A673 (cell line): ENCODE measurements around the gene EFL1. TPM values are rescaled to one million over a fixed set of nuclear protein-coding genes. Genes with fewer than 3 reads are reported as not detected.

Source experiments
- BruUV-seq: library from RNA; stranded (reverse); fragments of 400-500 nt; replicated peaks from 2 replicates; lab custom pipeline; 2021; lab: Mats Ljungman, UMichigan
- CTCF ChIA-PET: fragments of 300-600 bp; sonication (Branson Sonifier 250); formaldehyde crosslinking; loops from one replicate; lab custom pipeline; 2022; ENCODE audit warnings: antibody characterized with exemption; lab: Charles Lee
- POLR2A ChIA-PET: fragments of 300-600 bp; sonication (Branson Sonifier 250); formaldehyde crosslinking; loops from one replicate; lab custom pipeline; 2022; ENCODE audit warnings: antibody characterized with exemption; ENCODE audit not compliant: low non-redundant PET; lab: Charles Lee
- DNase-seq: peaks from one replicate; pipeline ENCODE4 v3.0.0-alpha.2; 2015; ENCODE audit warnings: low spot score
- H3K27ac ChIP-seq: fragments of 200-600 bp; sonication (generic); 2 replicates; pipeline ENCODE4 v1.5.1; 2016; ENCODE audit warnings: mixed run types, low read depth, mild to moderate bottlenecking, mixed read lengths, antibody characterized with exemption, low read length; ENCODE audit not compliant: poor library complexity, severe bottlenecking
- H3K27me3 ChIP-seq: fragments of 200-600 bp; sonication (generic); replicated peaks from 2 replicates; pipeline ENCODE4 v1.6.1; 2017; ENCODE audit warnings: mixed run types, low read depth, mild to moderate bottlenecking, mixed read lengths, antibody characterized with exemption, low read length; ENCODE audit not compliant: insufficient read depth, poor library complexity
- H3K36me3 ChIP-seq: fragments of 200-600 bp; sonication (generic); 2 replicates; pipeline ENCODE4 v1.6.1; 2016; ENCODE audit warnings: mixed run types, mild to moderate bottlenecking, mixed read lengths, antibody characterized with exemption, low read length; ENCODE audit not compliant: insufficient read depth, poor library complexity, severe bottlenecking
- H3K4me1 ChIP-seq: fragments of 200-600 bp; sonication (generic); 2 replicates; pipeline ENCODE4 v1.6.1; 2017; ENCODE audit warnings: mixed run types, mild to moderate bottlenecking, mixed read lengths, antibody characterized with exemption, low read length; ENCODE audit not compliant: insufficient read depth, poor library complexity, severe bottlenecking
- H3K4me3 ChIP-seq: fragments of 200-600 bp; sonication (generic); 2 replicates; pipeline ENCODE4 v1.5.1; 2016; ENCODE audit warnings: low read depth, mixed run types, mild to moderate bottlenecking, mixed read lengths, low read length; ENCODE audit not compliant: poor library complexity, severe bottlenecking
- H3K9me3 ChIP-seq: fragments of 200-600 bp; sonication (generic); 2 replicates; pipeline ENCODE4 v1.6.1; 2016; ENCODE audit warnings: mixed run types, low read depth, mild to moderate bottlenecking, mixed read lengths, antibody characterized with exemption, low read length; ENCODE audit not compliant: poor library complexity, severe bottlenecking
- EZH2 ChIP-seq: fragments of 200-600 bp; sonication (generic); IDR thresholded peaks from 2 replicates; pipeline ENCODE4 v1.6.1; 2017; ENCODE audit warnings: borderline replicate concordance, low read depth, mild to moderate bottlenecking, mixed read lengths, antibody characterized with exemption, low read length; ENCODE audit not compliant: poor library complexity, severe bottlenecking
- intact Hi-C: fragments of 100-400 bp; cut with micrococcal nuclease; formaldehyde crosslinking; loops from one replicate; pipeline ENCODE4 v1.10.0; 2022; ENCODE audit not compliant: unreplicated experiment
- total RNA-seq: library from RNA; stranded (reverse); gene quantifications from 2 replicates; pipeline ENCODE4 v1.2.3, GENCODE V29; 2021
- TF ChIP-seq, protein P1 (sequence below): fragments of 300-800, 200-600 bp; sonication (generic); conservative IDR thresholded peaks from 2 replicates; pipeline ENCODE4 v1.5.1; 2017; ENCODE audit warnings: low read depth, mild to moderate bottlenecking, antibody characterized with exemption, low read length, moderate library complexity, mixed read lengths

The EFL1 gene
- total RNA-seq, 1 experiment from 2014 or later, result 26.1 TPM

DNA sequence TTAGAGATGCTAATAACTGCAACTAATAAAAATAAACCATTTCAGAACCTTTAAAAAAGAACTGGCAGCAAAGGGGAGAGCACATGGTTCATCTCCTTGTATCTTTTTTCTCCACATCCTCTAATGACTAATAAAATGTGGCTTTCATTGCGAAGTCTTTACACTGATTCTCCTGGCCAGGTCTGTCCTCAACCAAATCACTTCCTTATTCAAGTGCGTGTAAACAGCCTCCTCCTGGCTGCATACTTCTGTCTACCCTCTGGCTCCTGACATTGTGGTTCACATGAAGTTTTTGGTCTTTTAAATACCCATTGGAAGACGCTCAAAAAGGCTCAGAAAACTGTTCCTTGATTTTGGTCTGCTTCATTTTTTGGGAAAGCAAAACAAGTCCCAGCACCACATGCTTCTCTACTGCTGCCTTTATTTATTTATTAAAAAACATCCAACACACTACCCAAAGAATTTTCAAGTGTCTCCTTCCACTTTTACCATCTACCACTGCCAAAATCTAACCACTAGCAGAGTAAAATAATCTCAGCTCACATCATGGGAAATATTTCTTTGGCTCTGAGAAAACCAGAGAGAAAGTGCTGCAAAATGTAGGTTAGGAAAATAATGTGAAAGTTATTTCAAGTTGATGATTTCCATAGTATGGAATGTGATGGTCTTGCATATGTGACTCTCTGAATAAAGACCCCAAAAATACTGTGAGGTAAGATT, 85.1 kb downstream of the EFL1 start:
- Histone ChIP-seq H3K4me3 (no peak overlapping the region), H3K9me3 (no peaks in the 10 kb centered on the region), H3K27ac (no peak overlapping the region), H3K36me3 (no peaks in the 10 kb centered on the region), H3K27me3 (no peaks in the 10 kb centered on the region), H3K4me1 (no peaks in the 10 kb centered on the region)
- no peak for DNase-seq
- intact Hi-C loops, result no loop called here
- no TSS peak for BruUV-seq
- POLR2A ChIA-PET, result no interaction called here
- CTCF ChIA-PET, result no interaction called here
- TF ChIP-seq, protein P1, sequence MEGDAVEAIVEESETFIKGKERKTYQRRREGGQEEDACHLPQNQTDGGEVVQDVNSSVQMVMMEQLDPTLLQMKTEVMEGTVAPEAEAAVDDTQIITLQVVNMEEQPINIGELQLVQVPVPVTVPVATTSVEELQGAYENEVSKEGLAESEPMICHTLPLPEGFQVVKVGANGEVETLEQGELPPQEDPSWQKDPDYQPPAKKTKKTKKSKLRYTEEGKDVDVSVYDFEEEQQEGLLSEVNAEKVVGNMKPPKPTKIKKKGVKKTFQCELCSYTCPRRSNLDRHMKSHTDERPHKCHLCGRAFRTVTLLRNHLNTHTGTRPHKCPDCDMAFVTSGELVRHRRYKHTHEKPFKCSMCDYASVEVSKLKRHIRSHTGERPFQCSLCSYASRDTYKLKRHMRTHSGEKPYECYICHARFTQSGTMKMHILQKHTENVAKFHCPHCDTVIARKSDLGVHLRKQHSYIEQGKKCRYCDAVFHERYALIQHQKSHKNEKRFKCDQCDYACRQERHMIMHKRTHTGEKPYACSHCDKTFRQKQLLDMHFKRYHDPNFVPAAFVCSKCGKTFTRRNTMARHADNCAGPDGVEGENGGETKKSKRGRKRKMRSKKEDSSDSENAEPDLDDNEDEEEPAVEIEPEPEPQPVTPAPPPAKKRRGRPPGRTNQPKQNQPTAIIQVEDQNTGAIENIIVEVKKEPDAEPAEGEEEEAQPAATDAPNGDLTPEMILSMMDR, result no peak
- no peak for TF ChIP-seq EZH2

GRCh38 chr15:82176542-82176941, 86.0 kb downstream of the EFL1 start:
- BruUV-seq, result no TSS peak
- intact Hi-C loops, result no loop called here
- ChIA-PET CTCF (no interaction called here), POLR2A (no interaction called here)
- H3K4me3 ChIP-seq, result no peak overlapping the region
- no peaks in the 10 kb centered on the region for H3K36me3 ChIP-seq
- H3K4me1 ChIP-seq, result no peaks in the 10 kb centered on the region
- H3K27me3 ChIP-seq, result no peaks in the 10 kb centered on the region
- DNase-seq, result no peak
- no peaks in the 10 kb centered on the region for H3K9me3 ChIP-seq
- TF ChIP-seq EZH2, result no peak
- TF ChIP-seq, protein P1, result no peak
- H3K27ac ChIP-seq, result no peak overlapping the region

DNA sequence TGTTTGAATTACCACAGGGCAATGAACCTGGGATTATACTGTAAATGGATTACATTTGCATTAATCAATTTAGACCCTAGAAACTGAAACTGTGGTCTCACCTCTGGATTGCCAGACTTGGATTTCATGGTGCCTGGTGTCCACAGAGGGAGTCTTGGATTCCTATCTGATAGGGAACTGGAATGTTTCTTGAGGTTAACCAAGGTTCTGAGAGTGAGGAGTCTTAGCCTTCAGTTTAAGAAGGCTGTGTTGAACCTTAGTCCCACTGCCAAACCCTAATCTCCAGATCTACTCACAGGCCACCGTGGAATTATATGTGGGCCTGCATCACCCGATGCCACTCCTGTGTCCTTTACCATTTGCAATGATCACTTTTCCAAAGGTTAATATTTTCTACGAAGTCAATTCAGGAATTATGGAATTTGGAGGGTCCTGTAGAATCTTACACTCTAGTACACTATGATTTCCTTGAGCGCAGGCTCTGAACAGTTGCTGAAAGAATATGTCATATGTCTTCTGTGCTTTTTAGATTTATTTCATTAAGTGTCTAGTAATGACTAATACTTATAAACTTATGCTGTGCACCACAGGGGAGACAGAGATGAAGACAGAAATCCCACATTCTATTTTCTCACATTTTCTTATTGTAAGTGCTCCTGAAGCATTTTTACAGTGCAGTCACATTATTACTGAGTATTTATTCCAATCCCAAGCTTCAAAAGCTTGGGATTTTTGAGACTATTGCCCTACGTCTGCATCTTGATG, 87.9 kb downstream of the EFL1 start:
- no peaks in the 10 kb centered on the region for H3K4me1 ChIP-seq
- DNase-seq, result no peak
- H3K36me3 ChIP-seq, result no peaks in the 10 kb centered on the region
- ChIA-PET CTCF (no interaction called here), POLR2A (no interaction called here)
- BruUV-seq, result no TSS peak
- H3K9me3 ChIP-seq, result no peaks in the 10 kb centered on the region
- no peak overlapping the region for H3K4me3 ChIP-seq
- TF ChIP-seq EZH2, result no peak
- TF ChIP-seq, protein P1, result no peak
- no peak overlapping the region for H3K27ac ChIP-seq
- H3K27me3 ChIP-seq, result no peaks in the 10 kb centered on the region
- intact Hi-C loops, result no loop called here
